NCI-H1105 treated with DMSO at 0.1 percent for 48 hours (cell line): Measurements from ENCODE around the gene AP1G1.

Experiments
- DNase-seq: peaks from one replicate; lab custom pipeline; 2025; lab: John Stamatoyannopoulos, UW

AP1G1 gene

DNA sequence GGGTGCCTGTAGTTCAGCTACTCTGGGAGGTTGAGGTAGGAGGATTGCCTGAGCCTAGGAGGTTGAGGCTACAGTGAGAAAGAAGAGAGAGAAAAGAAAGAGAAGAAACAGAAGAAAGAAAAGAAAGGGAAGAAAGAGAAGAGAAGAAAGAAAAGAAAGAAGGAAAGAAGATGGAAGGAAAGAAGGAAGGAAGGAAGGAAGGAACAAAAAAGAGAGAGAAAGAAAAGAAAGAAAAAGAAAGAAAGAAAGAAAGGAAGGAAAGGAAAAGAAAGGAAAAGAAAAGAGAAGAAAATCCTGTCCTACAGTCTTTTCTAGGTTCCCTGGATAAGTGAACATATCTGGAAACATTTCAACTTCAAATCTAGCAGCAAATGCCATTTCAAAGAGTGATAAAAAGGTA, 54.5 kb downstream of the AP1G1 start:
- DNase-seq, result no peak

DNA sequence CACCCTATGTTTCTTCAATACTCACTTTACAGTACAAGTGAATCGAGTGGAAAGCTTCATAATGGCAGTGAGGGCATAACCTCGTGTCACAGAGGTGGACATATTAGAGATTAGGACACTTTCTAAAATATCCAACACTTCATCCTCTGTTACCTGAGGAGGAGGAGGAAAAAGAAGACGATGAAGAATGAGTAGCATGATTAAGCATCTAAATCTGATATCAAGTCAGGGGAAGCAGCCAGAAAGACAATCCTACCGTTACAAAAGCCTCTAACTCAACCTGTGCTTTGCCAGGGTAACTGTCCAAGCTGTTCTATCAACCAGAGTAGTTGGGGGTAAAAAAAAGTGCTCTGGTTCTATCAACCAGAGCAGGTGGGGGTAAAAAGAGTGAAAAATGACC, 60.4 kb downstream of the AP1G1 start:
- DNase-seq, result no peak

DNA sequence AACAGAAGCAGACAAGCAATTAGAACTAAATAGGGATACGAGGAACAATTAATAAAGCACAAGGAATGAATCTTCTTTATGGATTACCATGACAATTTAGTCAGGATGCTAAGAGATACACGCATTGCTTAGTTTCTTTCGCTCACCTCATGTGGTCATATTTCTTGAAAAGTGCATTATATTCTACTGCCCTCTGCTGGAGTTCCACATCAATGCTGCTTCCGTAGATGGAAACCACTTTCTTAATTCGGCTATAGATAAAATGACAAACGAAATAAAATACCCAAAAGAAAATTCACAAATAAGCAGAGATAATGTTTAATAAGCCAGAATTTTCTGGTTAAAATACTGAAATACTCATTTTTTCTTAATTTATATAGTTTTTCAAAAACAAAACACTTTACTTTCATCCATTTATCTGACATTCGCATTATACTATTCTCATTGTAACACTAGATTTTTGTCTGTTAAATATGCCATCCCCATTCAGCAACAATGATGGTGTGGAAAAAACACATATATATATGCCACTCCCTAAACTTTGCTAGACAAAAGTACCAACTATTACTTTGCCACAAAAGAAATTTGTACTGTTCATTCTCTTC, 62.1 kb downstream of the AP1G1 start:
- peak; percentile 8 for DNase-seq

DNA sequence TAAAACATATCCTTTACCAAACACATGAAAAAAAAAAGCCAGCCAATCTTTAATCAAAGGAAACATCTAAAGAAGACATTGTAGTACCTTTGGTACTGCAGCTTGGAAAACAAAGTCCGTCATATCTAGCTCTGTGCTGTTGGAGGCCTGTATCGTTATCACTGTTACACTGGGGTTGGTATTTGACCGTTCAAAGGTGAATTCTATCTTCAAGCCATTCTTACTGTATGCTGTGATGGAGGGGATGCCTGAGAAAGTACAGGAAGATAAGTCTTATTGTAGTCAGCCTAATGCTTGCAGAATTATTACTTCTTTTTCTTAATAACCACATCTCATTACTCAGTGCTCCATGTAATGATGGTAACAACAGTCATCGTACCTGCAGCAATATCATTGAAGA, 69.8 kb downstream of the AP1G1 start:
- DNase-seq, result no peak

DNA sequence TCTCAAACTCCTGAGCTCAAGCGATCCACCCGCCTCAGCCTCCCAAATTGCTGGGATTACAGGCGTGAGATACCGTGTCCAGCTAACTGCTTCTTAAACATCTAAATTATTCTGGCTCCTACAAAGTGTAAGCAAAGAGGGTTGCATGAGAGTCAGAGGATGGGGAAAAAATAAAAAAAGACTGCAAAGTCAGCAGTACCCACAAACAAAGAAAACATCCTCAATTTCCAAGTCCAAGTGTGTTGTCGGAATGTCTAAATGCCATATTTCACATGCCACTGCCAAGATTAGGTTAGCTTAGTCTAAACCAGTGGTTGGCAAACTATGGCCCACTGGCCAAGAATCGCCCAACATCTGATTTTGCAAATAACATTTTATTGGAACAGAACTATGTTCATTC, 71.1 kb downstream of the AP1G1 start:
- no peak for DNase-seq

DNA sequence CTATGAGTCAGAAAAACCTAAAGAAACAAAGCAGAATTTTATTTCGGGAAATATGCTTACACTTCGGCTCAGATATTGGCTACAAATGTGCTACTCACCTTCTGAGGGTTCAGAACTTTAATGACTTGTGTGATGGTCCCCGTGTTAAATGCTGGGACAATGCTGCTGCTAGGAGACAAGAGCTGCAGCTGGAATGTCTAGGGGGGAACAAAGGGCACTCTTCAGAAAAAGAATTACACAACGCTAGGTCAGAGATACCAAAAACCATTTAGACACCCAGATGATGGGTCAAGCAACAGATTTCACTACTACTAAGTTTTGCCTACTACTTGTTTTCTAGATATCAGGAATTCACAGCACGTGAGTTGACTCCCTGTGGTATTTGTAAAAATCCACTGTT, 74.1 kb downstream of the AP1G1 start:
- DNase-seq, result no peak

GRCh38 chr16:71732587-71732986, 76.0 kb downstream of the AP1G1 start:
- no peak for DNase-seq

DNA sequence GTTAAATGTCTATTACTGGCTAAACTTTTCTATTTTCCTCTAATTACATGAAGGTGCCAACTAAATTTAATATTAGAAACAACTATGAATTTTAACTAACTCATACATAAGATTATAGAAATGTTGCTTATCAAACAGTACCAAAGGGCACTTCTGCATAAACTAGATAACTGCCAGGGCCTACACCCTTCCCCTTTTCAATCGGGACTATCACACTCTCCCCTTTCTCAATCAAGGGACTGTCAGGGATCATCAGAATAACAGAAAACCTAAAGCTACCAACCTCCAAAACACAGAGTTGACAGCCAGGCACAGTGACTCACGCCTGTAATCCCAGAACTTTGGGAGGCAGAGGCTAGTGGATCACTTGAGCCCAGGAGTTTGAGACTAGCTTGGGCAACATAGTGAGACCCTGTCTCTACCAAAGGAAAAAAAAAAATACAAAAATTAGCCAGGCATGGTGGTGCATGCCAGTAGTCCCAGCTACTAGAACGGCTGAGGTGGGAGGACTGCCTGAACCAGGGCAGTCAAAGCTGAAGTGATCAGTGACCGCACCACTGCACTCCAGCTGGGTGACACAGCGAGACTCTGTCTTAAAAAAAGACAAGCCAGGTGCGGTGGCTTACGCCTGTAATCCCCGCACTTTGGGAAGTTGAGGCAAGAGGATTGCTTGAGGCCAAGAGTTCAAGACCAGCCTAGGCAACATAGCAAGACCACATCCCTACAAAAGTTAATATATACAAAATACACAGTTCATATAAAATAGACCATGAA, 80.9 kb downstream of the AP1G1 start:
- no peak for DNase-seq

- DNase-seq, result no peak
Observed at GRCh38 chr16:71726476-71727315, 81.9 kb downstream of the AP1G1 start.

DNA sequence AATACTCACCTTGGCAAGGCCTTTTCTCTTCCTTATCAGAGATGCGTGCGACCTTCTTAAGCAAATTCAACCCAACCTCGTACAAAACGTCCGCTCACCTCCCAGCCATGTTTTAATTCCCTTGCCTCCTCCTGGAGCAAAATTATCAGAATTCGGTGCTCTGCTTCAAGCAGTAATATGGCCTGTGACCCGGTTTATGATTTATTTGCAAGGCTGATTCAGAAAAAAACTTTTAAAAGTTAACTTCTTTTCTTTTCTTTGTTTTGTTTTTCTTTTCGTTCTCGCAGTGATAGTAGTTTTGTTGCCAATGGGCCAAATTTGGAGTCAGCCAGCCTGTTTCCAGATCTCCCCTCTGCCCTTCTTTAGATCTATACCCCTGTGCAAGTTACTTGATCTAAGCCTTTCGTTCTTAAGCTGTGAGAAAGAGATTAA, 84.3 kb downstream of the AP1G1 start, which contains the start of gene PHLPP2:
Gene PHLPP2, minus strand, starts transcription at position 382 of the 432 bp plus-strand sequence. CDS start 9,906 bp downstream, outside the sequence.
- DNase-seq, result no peak

GRCh38 chr16:71723537-71724319, 84.9 kb downstream of the AP1G1 start:
- peak; percentile 60 for DNase-seq

DNA sequence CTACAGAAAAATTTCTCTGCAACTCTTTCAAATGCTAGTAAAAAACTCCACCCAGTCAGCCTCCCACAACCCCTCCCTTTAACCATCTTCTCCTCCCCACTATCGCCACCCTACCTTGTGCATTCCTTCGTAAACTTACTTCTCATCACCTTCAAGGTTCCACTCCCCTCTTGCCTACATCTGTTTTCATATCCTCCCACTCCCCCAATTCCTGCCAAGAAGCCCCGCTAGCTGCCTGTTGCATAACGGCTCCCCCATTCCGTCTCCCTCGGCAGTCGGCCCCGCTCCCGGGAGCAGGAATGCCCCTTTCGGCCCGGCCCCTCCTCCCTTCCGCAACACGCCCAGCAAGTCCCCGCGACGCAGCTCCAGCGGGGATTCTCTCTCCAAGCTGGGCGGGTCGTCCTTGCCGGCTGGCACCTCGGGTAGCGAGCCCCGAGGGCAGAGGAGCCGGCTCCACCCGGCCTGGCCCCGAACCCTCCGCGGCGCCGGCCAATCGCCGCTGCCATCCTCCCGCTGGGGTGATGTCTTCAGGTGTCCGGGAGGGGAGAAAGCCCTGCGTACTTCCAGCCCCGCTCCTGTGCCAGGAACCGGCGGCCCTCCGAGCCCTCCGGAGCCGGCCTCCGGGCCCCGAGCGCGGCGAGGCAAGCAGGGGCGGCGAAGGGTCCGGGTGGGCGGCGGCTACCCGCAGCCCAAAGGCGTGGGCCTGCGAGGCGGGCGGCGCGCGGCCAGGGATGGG, 85.7 kb downstream of the AP1G1 start:
- peak; percentile 49 for DNase-seq

DNA sequence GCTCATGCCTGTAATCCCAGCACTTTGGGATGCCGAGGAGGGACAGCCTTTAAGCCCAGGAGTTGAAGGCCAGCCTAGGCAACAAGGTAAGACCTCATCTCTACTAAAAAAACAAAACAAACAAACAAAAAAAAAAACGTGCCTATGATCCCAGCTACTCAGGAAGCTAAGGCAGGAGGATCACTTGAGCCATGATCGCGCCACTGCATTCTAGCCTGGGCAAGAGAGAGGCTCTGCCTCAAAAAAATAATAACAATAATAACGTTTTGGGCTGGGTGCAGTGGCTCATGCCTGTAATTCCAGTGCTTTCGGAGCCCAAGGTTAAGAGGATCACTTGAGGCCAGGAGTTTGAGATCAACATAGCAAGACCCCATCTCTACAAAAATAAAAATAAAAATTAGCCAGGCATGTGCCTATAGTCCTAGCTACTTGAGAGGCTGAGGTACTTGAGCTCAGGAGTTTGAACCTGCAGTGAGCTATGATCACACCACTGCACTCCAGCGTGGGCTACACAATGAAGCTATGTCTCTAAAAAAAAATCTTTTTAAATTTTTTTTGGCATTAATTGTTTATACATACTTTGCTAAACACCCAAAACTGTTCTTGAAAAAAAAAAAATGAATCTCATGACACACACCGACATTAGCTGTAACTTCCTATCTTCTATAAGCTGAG, 87.4 kb downstream of the AP1G1 start:
- no peak for DNase-seq

GRCh38 chr16:71712501-71712900, 96.1 kb downstream of the AP1G1 start:
- no peak for DNase-seq

DNA sequence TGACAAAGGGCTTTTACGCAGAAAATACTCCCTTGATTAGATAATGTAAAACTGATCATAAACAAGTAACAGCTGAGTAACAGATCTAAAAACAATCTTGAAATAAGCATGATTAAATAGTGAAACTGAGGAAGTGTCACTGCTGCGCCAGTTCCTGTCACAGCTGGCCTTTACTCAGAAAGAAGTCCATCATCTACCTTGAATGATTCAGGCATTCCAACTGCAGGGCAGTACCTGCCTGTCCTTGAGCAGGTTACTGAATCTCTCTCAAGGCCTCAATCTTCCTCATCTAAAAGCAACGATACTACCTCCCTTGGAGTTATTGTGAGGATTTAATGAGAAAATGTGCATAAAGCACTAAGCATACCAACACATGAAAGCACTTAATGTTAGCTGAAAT, 96.8 kb downstream of the AP1G1 start:
- DNase-seq, result no peak

- no peak for DNase-seq
Observed at GRCh38 chr16:71709229-71709781, 99.3 kb downstream of the AP1G1 start.

DNA sequence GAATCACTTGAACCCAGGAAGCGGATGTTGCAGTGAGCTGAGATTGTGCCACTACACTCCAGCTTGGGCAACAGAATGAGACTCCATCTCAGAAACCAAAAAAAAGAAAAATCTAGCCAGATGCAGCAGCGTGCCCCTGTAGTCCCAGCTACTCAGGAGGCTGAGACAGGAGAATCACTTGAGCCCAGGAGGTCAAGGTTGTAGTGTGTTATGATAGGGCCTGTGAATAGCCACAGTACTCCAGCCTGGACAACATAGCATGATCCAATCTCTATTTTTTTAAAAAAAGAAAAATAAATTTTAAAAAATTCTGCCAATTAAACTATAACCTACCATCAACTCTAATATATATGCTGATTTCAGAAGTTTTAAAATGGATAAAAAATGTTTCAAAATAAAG, 99.9 kb downstream of the AP1G1 start:
- no peak for DNase-seq

- DNase-seq, result no peak
Observed at GRCh38 chr16:71707199-71707598, 101.4 kb downstream of the AP1G1 start.

DNA sequence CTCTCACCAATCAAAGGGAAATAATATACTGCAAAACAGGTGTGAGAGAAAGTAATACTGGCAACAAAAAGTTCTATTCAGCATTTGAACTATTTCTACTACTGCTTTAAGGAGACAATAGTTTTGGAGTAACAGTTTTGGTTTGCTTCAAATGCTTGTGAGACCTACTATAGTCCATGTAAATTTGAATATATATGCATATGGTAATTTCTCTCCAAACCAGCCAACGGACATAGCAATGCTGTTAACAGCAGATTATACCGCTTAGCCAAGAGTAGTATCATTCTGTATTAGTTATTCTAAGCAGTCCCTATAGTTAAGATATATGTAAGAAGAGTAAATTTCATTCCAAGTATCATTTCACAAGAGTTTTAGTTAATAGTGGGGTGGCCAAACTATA, 102.6 kb downstream of the AP1G1 start:
- no peak for DNase-seq

- DNase-seq, result no peak
Observed at GRCh38 chr16:71703333-71703732, 105.3 kb downstream of the AP1G1 start.
